GM15510 (cell line): ENCODE measurements around the gene CDK2.

Experiments
- POLR2A ChIP-seq: IDR thresholded peaks from 3 replicates; pipeline ENCODE4 v1.6.1; 2011; ENCODE audit warnings: borderline replicate concordance; ENCODE audit not compliant: insufficient read length; ENCODE audit errors: extremely low read depth

The CDK2 gene

GRCh38 chr12:55965941-55966407, 656 bp upstream of the CDK2 start, which contains the start of gene PMEL:
Gene PMEL (minus strand): TSS chr12:55966042. CDS start chr12:55966011, 31 bp downstream.
- no peak for TF ChIP-seq POLR2A

- no peak for TF ChIP-seq POLR2A
These were observed 2.7 kb downstream of the CDK2 start for GRCh38 chr12:55969356-55969755.

GRCh38 chr12:55970775-55971174, 4.1 kb downstream of the CDK2 start:
- no peak for TF ChIP-seq POLR2A

DNA sequence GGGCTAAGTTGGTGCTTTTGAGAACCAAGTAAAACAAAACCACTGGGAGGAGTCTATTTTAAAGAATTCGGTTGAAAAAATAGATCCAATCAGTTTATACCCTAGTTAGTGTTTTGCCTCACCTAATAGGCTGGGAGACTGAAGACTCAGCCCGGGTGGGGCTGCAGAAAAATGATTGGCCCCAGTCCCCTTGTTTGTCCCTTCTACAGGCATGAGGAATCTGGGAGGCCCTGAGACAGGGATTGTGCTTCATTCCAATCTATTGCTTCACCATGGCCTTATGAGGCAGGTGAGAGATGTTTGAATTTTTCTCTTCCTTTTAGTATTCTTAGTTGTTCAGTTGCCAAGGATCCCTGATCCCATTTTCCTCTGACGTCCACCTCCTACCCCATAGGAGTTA, 5.4 kb downstream of the CDK2 start:
- no peak for TF ChIP-seq POLR2A

DNA sequence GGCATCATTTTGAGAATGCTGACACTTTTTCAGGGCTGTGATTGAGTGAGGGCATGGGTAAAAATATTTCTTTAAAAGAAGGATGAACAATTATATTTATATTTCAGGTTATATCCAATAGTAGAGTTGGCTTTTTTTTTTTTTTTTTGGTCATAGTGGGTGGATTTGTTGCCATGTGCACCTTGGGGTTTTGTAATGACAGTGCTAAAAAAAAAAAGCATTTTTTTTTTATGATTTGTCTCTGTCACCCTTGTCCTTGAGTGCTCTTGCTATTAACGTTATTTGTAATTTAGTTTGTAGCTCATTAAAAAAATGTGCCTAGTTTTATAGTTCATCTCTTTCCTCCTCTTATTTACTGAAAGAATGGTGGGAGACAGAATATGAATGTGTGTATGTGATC, 5.8 kb downstream of the CDK2 start:
- no peak for TF ChIP-seq POLR2A

GRCh38 chr12:55972911-55973598, 6.4 kb downstream of the CDK2 start:
- TF ChIP-seq POLR2A: no peak

- TF ChIP-seq POLR2A: peak; percentile 87
These were observed 7.1 kb downstream of the CDK2 start, which contains the start of gene RAB5B for GRCh38 chr12:55973599-55974307. Gene RAB5B (plus strand): TSS chr12:55974078. CDS start chr12:55986961, 12,883 bp downstream.

DNA sequence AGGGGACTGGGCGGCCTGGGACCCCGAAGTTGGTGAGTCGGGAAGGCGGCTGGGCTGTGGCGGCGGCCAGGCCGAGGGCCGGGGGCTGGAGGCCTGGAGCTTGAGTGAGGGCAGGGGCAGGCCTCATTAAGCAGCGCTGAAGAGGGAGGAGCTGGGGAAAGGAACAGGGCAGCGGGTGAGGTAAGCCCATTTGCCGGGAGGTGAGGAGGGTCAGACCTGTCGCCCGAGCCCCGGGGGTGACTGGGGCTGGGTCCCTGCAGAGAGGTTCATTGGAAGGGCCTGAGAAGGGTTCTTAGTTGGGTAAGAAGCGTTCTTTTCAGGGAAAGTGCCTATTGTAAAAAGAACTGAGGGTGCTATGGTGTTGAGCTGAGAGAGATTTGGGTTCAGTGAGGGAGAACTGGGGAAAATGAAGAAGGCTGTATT, 7.7 kb downstream of the CDK2 start:
- TF ChIP-seq POLR2A: no peak

DNA sequence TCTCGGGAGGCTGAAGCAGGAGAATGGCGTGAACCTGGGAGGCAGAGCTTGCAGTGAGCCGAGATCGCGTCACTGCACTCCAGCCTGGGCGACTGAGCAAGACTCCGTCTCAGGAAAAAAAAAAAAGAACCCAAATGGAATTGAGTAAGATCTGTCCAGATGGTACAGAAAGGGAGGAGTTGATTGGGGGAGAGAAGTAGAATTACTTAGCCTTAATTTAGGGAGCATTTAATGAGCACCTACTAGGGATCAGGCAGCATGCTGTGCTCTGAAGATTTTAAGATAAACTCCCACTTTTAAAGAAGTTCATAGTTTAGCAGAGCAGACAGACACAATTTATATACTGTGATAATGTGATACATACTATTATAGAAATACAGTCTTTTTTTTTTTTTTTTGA, 11.8 kb downstream of the CDK2 start:
- no peak for TF ChIP-seq POLR2A

DNA sequence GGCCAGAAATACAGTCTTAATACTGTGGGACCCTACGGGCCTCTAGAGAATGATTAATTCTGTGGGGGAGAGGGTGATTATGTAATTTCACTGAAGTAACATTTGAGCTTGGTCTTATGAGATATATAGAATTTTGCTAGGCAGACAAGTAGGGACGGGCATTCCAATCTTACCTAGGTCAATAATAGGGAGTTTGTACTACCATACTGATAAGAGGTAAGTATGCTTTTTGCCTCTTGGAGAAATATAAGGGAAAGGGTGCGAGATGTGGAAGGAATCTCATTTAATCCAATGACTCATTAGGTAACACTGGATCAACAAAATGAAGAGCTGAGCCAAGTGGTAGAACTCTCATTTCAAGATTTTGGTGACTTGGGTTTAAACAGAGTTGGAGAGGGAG, 12.4 kb downstream of the CDK2 start:
- TF ChIP-seq POLR2A: no peak

GRCh38 chr12:55982319-55982936, 15.8 kb downstream of the CDK2 start:
- no peak for TF ChIP-seq POLR2A

GRCh38 chr12:55983232-55983842, 16.7 kb downstream of the CDK2 start:
- TF ChIP-seq POLR2A: no peak

- no peak for TF ChIP-seq POLR2A
These were observed 18.2 kb downstream of the CDK2 start for GRCh38 chr12:55984861-55985260.

- TF ChIP-seq POLR2A: no peak
These were observed 18.7 kb downstream of the CDK2 start for GRCh38 chr12:55985341-55985740.

DNA sequence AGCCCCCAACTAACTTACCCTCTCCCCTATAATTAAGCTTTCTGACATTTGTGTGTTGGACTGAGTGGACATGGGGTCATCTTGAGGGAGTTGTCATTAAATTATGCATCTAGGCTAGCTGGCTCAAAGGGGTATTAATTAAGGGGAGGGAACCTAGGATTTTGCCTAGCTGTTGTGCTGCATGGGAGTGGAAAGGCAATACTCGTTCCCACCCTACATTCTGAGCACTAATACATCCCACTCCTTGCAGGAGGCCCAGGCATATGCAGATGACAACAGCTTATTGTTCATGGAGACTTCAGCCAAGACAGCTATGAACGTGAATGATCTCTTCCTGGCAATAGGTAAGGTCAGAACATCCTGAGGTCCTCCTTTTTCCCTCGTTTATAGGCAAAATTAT, 24.5 kb downstream of the CDK2 start:
- no peak for TF ChIP-seq POLR2A

- TF ChIP-seq POLR2A: no peak
These were observed 26.7 kb downstream of the CDK2 start for GRCh38 chr12:55993230-55993853.

DNA sequence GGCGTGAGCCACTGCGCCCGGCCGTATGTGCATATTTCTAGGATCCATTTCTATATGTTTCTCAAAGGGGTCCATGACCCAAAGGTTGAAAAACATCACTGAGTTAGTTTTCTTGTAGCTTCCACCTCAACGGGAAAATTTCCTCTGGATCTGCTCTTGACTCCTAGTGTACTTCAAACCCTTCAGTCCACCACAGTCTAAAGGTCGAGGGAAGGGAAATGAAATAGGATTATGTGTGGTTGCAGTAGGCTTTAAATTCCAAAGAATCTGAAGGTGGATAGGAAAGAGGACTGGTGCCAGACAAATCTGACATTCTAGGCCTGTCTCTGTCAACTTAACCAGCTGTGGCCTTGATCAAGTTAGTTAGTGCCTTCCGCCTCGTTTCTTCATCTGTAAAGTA, 28.7 kb downstream of the CDK2 start:
- TF ChIP-seq POLR2A: no peak
